GM19324 (cell line): ENCODE measurements around the gene FAM193B.

ENCODE experiments used
- ATAC-seq: cut with Tn5 transposase; IDR thresholded peaks from one replicate; pipeline ENCODE4 v1.9.1; 2021; ENCODE audit warnings: mild to moderate bottlenecking, moderate library complexity; ENCODE audit not compliant: unreplicated experiment, low FRiP score

Gene FAM193B

GRCh38 chr5:177473443-177474001 lies 80.8 kb downstream of the FAM193B start, which contains the start of gene DBN1:
DBN1 (minus strand) TSS chr5:177473634; CDS start chr5:177473521, 113 bp downstream.
- ATAC-seq = no peak

GRCh38 chr5:177472460-177473442 lies 81.6 kb downstream of the FAM193B start:
- ATAC-seq = no peak

GRCh38 chr5:177471610-177472356 lies 82.6 kb downstream of the FAM193B start:
- no peak for ATAC-seq

- no peak for ATAC-seq
Measured at GRCh38 chr5:177470759-177471536, 83.4 kb downstream of the FAM193B start.
